GM12872 (cell line): Measurements from ENCODE around the gene ZDHHC20.

Source experiments
- TF ChIP-seq, protein P1 (sequence below): IDR thresholded peaks from 3 replicates; pipeline ENCODE4 v1.5.1; 2011; ENCODE audit warnings: low read depth, mild to moderate bottlenecking, low read length, moderate library complexity; ENCODE audit not compliant: insufficient read depth

The ZDHHC20 gene

DNA sequence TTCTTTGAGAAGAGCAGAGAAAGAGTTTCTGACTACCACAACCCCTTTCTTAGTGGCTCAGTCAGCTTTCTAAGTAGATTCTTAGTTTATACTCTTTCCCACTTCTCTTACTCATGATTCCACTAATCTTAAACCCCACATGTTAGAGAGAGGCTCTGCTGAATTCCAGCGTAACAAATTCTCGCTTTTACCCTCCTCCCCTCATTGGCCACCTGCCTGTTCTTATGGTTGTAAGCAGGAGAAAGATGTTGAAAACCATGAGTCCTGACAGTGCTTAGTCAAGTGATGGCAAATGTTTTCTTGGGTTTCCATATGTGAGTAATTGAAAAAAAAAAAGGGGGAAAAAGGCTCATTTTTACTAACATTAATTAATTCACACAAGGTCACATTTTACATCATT lies 125.9 kb downstream of the ZDHHC20 start:
- TF ChIP-seq, protein P1, sequence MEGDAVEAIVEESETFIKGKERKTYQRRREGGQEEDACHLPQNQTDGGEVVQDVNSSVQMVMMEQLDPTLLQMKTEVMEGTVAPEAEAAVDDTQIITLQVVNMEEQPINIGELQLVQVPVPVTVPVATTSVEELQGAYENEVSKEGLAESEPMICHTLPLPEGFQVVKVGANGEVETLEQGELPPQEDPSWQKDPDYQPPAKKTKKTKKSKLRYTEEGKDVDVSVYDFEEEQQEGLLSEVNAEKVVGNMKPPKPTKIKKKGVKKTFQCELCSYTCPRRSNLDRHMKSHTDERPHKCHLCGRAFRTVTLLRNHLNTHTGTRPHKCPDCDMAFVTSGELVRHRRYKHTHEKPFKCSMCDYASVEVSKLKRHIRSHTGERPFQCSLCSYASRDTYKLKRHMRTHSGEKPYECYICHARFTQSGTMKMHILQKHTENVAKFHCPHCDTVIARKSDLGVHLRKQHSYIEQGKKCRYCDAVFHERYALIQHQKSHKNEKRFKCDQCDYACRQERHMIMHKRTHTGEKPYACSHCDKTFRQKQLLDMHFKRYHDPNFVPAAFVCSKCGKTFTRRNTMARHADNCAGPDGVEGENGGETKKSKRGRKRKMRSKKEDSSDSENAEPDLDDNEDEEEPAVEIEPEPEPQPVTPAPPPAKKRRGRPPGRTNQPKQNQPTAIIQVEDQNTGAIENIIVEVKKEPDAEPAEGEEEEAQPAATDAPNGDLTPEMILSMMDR: no peak

DNA sequence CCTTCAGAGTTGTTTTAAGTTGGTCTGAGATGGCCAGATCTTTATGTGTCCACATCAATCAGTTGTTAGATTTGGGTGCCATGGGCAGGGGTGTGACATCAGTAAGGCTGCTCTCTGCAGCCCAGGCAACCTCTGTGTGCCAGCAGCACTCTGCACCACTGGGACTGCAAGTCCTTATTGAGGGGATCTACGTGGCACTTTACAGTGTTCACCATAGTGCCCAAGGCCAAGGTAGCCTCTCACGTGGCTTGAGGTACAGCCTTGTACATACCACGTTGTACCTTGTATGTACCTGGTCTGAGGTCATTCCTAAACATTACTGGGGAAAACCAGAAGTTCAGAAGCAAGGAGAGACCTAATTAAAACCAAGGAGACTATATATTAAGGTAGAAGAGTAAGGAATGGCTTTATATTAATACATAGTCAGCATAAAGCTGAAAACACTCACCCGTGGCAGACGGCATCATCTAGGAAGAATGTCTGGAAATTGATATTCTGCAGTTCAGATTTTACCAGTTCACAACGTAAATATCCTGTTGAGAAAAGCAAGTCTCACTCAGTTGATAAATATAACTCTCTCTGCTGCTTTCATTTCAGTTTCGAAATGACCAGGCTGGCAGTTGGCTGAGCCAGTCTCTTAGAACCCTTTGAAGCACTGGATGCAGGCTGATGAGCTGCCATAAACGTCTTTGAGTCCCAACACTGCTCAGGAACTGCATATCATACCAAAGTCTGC lies 128.8 kb downstream of the ZDHHC20 start:
- TF ChIP-seq, protein P1: no peak

DNA sequence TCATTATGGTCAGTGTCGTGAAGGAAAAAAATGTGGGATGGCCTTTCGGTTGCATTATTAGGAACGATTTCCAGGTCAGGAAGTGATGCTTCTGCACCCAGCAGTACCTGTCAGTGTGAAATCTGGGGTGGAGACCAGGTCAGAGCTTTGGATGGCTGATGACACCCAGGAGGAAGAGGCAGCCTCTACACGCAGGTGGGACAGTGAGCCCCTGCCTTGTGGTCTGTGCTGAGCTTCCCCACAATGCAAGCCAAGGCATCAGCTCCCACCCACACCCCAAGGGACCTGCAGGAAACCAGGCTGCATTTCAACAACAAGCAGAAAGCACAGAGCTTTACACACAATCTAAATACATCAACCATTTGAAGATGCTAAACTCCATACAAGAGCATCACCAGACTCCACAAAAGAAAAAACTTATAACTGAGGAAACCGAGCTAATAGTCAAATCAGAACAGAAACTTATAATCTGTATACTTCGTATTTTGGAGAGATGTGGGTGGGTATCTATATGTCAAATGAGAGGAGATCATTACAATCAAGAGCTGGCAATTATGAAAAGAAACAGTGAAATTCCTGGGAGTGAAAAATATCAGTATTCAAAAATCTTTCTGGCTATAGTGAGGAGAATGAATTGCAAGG lies 130.1 kb downstream of the ZDHHC20 start:
- TF ChIP-seq, protein P1: no peak

DNA sequence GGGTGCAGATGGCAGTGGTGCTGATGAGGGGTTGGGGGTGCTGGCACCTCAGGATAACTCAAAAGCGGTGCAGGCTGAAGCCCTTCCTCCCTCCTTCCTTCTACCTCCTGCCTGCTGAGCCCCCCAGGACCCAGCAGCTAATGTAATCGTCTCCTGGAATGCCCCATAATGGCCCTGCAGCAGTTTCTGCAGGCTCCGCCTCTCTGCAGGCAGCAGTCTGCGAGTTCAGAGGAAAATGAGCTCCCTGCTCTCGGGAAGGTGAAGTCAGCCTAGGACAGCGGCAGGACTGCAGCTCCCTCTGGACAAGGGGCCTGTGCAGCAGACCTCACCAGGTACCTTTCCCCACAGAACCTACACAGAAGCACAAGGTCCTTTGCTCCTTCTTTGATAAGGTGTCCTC lies 130.9 kb downstream of the ZDHHC20 start:
- TF ChIP-seq, protein P1: no peak

DNA sequence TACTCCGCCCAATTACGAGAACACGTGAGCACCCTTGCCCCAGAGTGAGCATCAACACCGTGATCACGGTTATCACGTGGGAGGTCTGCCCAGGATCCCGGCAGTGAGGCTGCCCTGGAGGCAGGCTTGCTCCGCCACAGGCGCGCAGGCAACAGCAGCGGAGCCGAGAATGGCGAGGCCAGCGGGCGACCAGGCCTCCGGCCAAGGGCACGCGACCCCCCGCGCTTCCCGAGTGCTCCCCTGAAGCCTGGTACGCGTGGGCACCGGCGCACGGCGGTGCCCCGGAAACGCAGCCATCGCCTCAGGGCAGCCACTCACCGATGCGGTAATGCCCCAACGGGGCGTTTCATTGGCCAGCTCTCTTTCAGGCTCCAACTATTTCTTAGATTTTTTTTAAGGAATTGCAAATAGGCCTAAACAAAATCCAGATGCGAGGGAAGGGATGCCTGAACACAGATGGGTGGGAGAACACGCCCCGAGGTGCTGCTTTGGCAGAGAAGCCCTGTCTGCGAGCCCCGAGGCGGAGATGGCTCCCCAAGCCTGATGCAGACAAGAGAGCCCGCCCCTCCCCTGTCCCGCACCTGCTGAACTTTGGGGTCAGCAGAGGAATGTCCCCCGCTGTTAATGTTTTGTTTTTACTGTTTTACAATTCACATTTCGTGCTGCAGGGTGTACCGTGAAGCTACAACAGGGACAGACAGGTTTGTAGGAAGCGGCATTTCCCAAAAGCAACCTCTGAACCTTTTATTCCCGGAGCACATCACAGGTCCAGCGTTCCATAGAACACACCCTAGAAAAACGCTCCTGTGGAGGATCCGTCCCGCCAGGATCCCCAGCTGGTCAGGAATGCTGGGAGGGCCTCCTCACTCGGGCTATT lies 132.7 kb downstream of the ZDHHC20 start:
- TF ChIP-seq, protein P1: no peak

DNA sequence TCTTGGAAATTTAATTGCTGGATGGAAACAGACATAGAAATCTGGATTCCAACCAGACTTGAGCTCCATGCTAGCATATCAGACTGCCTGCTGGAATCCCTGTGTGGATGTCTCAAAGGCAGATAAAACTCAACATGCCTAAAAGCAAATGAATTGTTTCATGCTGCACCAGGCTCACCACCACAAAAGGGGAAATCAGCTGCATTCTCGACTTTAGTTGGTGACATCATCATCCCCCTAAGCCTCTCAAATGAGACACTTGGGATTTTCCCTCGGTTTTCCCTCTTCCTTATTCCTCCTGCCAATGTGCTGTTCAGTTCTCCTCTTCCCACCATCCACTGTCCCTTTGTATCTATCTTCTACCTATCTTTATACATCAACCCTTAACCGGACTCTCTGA lies 134.3 kb downstream of the ZDHHC20 start:
- TF ChIP-seq, protein P1: no peak

DNA sequence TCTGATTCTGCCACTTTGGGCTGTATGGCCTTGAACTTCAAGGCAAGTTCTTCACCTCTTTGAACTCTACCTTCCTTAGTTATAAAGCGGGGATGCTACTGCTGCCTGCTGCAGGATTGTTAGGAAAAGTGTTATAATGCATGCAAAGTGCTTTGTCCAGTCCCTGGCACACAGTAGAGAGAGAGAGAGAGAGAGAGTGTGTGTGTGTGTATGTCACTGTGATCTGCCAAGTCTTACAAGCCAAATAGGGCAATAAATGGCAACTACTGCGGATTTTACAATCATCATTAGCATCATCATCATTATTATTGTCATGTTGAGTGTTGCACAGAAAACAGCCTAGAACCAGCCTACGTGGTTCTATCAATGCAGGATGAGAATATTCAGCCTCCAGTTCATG lies 136.1 kb downstream of the ZDHHC20 start:
- TF ChIP-seq, protein P1: no peak
